NCI-H1436 (cell line): ENCODE measurements around the gene HIVEP2.

Experiments
- DNase-seq: peaks from one replicate; lab custom pipeline; 2025; lab: John Stamatoyannopoulos, UW

The HIVEP2 gene

DNA sequence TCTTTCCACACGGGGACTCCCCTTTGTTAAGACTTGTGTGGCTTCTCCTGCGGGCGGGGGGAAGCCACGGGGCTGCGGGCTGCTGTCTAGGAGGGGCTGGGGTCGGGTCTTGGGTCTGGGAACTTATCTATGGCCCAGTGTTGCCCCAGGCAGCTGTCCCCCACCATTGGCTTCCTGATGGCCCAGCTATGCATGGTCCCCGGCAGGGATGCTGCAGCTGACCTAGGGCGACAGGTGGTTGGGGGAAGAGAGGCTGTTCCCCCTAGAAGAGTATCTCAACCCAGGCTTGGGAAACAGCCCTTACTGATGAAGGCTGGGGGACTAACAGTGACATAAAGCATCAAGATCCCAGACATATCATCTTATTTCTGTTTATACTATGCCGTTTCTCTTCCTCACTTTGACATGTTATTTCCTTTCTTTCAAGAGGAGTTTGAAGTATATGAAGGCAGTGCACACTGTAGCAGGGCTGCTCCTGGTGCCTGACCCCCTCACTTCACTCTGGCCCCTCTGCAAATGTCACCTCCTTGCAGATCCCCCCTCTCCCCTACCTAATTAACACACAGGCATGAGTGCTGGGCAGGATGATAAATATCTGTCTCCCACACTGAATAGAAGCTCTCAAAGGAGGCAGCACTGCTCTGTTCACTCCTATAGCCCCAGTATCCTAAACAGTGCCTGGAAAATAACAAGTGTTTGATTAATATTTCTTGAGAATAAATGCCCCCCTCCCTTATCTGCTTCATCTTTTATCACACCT lies 87.0 kb downstream of the HIVEP2 start:
- DNase-seq: no peak

DNA sequence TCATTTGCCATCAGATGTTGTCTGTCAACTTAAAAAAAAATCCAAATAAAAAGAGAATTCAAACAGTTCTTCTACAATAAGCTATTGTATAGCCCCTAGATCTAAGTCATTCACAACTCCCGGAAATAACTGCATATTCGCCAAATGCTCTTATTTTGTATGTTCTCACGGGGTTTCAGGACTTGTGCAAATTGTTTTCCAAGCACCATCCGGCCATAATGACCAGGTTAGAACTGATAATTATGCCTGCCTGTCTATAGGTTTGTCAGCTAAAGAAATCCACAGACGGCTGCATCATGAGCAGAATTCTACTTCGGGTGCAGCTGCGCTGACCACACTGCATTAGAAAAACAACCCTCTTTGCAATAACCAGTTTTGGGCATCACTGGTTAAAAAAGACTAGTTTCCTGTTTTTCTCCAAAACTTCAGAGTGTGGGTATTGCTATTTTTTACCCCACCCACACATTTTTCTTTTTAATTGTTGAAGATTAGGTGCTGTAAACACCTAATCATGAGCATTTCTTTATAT lies 87.7 kb downstream of the HIVEP2 start:
- no peak for DNase-seq

DNA sequence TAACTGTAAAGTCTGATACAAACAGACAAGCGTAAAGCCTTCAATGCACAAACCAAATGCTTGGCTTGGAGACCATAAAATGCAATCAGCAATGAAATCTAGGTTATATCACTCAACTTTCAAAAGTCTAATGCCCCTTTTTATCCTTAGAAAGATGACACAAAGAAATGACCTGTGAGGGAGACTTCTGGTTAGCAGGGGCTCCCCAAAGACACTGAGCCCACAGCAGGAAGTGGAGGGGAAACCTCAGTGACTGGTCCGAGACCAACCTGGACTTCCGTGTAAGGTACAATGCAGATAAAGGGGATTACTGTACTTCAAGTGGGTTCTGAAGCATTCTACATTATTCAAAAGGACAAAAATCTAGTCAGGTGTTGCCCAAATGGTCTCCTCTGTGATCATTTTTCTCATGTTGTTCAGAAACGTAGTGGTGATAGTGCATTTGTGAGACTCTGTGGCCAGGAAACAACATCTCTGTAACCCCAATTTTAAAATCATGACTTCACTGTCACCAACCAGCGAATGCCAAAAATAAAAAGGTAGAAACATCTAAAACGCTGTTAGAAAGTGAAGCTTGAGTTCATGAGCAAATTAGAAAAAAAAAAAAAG lies 88.2 kb downstream of the HIVEP2 start:
- DNase-seq: no peak

DNA sequence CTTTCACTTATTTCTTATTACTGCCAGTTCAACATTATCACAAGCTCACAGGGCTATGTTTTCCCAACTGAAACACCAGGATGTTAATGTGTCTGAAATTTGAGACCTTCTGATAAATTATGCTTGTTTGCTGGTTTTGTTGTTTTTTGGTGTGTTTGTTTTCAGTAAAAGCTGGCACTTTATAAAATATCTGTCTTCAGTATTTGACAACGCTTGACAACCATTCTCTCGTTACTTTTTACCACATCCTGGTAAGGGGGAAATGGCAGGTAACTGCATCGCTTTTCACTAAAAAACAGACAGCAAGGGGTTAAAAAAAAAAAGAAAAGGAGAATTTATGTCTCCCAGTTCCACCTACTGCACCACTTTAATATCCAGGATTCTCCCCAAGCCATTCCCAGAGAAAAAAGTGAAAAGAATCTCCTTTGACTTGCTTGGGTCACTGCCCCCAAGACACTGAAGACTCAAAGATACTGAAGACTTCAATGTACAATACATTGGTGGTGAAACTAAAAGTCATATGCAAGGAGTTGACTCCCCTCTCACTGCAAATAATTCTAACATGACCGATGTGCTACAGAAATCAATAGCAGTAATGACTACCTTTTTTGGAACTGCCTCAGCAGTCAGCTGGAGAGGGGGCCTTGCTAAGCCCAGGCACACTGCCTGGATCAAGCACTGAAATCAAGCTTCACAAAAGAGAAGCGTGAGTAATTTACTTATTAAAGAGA lies 88.9 kb downstream of the HIVEP2 start:
- DNase-seq: no peak

DNA sequence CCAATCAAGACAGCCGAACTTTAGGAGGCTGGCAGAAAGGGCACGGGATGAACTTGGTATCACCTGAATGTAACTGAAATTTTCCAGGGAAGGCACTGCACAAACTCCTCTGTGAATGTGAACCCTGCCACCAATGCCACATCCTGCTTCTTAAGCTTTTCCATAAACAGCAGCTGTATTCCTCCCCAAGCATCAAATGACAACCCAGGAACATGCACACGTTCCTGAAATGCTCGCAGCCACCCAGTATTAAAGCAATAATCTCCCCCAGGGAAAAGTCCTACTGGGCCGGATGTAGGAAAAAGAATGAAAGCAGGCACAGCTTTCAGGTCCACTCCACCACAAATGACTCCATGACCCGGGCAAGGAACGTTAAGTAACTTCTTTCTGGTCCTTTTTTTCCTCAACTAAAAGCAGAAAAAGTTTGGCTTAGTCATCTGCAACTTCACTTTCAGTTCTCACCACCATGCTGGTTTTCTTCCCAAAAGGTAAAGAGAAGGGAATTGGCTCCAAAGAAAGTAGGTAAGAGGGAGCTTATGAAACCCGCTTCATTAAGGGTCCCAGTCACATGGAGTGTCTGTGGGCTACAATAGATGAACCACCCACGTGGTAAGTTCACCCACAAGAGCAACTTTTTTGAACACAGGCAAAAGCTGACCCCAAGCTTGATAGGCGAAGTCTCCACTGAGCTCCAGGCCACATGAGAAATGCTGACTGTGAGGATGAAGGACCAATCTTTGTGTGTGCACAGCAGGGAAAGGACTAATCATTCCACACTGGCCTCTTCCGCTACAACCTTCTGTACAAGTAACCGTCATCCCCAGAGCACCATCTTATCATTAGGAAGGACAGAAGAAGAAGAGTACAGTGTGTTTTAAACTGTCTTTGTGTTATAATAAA lies 90.1 kb downstream of the HIVEP2 start:
- DNase-seq: no peak

DNA sequence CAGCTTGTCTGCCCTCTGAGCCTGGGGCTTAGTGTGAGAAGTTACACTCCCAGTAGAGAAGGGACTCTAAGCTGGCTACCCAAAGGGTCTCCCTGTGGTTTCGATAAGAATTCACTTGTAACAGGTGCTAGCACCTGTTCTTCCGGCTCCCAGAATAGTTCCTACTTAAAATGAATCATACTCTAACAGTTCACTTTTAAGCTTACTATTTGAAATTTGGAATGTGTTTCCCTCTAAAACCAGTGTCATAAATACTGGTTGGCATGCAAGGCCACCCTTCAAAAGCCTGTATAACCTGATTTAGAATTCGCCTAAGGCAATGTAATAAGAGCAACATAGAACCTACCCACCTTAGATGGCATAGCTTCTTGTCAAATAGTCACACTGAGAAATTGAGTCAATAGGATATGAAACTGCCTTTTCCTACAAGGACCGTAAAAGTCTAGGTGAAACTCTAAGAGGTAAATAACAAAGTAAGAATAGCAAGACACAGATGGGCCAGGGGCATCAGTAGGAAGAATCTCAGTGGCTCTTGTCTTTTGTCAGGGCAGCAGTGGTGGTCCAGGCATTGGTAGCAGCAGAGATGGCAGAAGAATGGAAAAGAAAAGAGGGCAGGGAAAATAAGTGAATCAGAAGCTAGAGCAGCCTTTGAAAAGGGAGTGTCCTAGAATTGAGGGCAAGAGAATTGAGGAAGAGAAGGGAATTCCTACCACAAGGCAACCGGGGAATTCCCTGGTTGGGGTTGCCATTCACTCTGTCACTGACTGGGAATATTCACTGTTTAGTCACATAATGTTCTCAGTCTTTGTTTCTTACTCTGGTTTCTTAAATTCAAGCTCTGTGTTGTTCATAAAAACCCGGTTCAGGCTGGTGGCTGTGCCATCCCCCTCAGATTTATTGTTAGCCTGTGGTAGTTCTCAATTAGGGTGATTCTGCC lies 91.5 kb downstream of the HIVEP2 start:
- no peak for DNase-seq

DNA sequence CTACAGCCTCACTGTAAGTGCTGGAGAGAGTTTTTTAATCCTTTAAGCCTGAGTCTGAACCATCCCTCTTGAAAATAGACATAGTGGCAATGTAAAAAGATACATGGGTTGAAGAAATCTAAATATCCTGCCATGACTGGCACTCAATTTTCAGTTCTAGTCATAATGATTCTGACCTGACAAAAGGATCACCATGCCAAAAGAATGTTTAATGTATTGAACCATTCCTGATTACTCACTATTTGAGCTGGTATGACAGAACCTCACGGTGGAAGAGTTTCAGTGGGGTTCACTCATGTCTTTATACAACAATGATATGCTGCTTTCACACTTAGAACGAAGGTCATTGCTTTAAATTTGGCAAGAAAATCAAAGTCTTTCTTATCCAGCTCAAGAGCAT lies 93.4 kb downstream of the HIVEP2 start:
- no peak for DNase-seq

DNA sequence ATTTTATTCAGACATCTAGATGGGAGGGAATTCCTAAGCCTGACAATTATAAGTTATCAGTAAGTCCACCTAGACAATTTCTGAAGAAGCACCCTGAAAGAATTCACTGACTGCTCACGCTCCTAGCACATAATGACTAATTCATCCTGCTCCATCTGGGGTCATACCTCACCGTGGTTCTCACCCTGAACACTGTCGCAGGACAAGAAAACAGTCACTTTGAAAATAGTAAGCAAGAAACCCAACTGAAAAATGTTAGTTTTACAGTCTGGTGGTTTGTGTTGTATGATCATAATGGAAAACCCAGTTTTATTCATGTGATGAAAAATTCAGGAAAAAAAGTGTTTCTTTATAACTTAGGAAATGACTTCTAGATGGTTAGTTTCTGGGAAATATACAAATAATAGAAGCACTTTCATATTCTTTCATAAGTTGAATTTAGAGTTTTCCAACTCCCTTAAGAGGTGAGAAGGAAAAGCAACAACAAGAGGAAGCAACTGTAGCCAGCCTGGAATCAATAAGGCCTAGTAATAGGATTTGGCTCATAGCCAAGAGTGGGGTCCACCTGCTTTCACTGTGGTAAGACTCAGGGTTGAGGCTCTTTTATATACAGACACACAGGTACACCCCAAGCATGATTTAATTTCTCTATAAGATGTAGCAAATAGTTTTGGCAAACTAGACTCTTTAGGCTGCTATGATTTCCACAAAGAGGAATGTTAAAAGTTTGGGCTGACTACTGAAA lies 94.1 kb downstream of the HIVEP2 start:
- no peak for DNase-seq

DNA sequence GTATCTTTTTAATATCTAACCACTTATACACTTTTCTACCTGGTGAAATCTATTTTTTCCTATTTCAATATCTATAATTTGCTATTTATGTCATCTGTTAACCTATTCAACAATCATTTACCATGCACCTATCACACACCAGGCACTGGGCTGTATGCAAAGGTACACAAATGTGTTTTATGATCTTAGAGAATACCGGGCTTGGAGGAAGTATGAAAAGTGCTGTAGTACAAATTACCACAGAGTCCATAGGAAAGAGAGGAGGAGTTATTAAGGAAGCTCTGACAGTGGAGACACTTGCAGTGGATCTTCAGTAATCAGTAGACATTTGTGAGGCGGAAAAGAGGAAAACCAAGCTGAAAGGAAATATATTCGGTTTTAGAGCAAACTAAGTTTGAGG lies 96.0 kb downstream of the HIVEP2 start:
- DNase-seq: no peak

DNA sequence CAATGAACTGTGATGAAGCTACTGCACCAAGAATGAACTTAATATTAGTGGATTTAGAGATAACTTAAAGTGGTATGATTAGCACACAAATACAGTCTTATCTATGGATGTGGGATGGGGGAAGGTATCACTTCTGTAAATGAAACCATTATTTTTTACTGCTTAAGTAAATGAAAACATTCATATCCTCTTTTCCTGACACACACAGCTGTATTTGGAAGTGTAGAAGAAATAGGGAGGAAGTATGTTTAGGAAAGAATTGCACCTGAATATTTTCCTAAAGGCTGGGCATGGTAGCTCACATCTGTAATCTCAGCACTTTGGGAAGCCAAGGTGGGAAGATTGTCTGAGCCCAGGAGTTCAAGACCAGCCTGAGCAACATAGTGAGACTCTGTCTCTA lies 96.8 kb downstream of the HIVEP2 start:
- DNase-seq: no peak

DNA sequence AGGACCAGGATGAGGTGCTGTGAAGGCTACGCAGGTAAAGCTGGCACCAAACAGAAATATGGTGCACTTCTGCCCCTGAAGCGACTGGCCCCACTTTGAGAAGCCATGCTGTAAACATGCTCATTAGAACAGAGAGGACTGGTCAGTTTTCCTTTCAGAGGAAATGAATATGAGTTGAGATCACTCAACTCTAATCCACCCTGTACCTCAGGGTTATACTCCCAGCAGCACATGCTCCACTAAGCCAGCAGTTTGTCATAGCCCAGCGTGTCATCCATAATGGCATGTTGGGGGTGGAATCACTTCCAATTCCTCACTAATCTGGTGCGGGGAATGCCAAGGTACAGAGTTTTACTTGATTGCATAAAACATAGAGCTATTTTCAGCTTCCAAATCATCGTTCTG lies 98.1 kb downstream of the HIVEP2 start:
- no peak for DNase-seq

DNA sequence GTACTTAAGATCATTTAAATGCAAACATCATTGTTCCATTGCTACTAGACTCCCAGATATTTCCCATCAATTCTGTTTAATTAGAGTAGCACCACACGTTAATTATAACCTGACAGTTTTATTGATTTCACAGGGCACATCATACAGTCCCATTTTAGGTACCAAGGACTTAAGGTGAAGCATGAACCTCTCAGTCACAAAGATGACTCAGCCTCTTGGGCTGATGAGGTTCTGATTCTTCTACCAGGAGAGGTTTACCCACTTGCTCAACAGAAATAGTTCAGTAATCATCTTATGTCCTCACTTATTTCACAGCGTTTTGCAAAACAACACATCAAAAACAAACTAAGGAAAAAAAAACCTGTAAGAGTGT lies 98.5 kb downstream of the HIVEP2 start:
- DNase-seq: no peak

DNA sequence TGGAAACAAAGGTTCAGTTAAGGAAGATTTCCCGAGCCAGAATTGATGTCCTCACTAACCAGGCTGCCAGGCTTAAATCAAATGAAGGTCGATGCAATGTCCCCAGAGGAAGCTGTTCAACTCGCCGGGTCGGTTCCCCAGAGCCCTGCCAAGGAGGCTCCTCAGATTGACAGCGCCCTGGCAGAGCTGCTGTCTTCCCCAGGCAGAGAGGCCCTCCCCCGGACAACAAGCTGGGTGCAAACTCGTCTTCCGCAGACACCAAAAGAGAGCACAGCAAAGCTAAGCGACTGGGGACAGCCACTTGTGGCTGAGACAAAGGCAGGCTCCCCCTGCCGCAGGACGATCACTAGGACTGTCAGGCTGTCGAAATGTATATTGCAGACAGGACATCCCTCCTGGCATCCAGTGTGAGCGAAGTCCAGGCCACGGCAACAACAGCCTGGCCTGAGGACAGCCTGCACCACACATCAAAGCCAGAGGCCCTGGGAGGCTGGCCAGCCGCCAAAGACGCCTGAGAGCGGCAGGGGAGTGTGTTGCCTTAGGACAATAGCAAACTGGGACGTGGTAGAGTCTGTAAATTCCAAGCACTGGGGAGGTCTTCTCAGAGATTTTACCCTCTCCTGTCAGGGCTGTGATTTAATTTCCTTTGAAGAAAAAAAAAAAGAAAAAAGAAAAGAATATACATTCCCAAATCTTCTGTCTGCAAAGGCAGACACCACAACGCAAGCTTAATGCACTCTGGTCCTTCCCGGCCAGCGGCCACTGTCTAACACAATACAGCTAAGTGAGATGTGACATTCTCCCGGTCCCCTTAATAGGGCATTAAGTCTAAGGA lies 99.1 kb downstream of the HIVEP2 start:
- DNase-seq: no peak

DNA sequence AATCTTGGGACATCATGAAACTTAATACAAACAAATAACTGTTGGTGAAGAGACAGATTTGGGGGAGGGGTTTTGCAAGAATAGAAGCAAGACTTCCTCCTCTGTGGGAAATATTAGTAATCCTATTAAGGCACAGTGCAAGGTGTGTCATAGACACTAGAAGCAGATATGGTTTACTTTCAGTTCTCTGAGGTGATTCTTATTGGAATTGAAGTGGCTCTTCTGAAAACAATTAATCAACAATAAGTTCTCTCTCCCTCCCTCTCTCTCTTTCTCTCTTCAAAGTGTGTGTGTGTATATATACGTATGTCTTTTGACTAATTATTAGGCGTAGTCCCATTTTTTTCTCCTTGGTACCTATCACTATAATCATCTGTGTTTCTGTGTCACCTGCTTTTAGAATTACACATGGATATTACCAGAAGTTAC lies 99.8 kb downstream of the HIVEP2 start:
- DNase-seq: no peak

DNA sequence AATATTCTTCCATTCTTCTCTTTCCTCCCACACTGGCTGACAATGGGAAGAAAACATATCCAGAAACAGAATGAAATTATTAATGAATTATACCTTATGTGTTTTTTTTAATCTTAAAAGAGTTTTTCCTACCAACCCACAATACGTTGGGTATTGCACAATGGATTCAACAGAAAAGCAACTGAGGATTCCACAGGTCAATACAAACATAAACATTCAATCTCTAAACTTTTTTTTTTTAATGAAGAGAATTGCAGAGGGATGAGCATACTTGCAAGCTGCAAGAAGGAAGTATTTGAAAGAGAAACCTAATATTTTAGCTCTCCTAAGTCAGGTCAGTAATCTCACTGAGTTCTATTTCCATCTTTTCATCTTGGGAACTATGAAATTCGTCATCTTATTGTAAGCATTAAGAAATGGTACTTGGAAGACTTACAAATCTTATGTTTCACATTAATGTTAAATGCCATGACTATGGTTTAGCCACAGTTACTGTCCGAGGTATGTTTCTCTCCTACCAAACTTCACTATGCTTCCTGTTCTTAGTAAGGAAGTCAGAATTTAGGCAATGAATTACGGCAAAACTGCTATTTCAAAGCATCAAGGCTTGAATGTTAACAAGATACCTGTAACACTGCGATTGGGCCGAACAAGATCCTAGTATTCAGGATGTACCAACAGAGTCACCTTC lies 100.8 kb downstream of the HIVEP2 start:
- DNase-seq: no peak

DNA sequence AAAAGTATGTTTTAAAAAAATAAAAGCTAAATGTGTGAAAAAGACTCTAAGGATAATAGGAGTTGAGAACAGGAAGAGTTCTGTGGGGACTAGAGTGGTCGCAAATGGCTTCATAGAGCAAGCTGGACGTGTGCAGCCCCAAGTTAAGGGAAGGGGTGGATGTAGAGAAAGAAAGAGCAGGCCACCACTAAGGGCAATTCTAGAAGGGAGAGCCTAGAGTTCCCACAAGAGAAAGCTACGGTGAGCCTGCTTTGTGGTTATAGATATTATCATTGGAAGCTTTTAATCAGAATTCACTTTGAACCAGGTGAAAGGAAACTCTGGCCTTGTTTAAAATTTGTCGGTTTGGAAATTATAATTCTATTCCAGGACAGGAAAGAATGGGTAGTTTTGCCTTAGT lies 101.6 kb downstream of the HIVEP2 start:
- no peak for DNase-seq

DNA sequence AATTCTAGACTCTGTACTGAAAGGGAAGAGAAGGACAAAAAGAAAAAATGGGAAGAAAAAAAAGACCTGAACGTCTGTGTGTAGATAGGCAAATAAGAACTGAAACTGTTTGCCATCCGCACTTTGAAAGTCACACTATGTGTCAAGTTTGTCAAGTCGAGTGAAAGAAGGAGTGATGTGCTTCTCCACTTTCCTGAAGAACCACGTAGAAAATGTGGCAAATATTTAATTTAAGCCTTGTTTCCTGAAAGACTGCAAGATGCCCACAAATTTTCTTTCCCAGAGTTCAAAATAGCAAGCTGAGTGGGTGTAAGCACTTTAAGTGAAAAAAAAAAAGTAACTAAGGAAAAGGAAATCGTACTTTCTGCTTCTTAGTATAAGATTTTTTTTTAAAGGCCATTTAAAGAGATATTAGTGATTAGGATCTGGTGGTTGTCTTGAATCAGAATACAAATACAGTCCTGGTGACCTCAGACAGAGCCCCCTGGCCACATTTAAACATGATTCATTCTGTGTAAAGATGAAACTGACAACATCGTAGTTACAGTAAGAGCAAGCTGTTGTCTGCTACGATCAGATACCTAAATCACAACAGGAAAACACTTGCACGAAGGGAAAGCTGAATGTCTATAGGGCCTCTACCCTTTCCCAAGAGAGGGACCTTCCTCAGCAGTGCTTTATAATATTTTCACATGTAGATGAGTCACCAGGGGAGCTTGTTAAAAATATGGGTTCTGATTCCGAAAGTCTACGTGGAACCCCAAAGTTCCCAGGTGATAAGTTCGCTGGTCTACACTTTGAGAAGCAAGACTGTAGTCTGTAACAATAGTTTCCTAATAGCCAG lies 102.3 kb downstream of the HIVEP2 start:
- no peak for DNase-seq

DNA sequence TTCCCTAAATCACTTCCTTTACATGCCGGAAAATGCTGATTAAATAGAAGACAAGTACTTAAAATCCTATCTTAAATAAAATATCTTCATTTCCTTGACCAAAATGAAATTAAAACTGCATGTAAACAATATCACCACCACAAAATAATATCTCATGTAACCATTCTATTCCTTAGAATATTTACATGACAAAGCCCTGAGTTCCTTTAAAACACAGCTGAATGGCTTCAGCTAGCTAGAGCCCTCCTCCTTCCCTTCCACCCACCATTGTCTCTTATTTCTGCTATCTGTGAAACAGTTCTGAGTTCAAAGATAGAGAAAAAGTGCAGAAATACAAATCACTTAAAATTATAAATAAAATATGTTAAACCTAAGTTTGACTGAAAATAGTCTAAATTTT lies 103.1 kb downstream of the HIVEP2 start:
- no peak for DNase-seq
